Bronchial epithelial cell (primary cell): ENCODE results near the gene HINT2. TPM values are rescaled to one million over a fixed set of nuclear protein-coding genes. Genes with fewer than 3 reads are reported as not detected.

Source experiments
- DNase-seq: peaks from one replicate; pipeline ENCODE4 v3.0.0-alpha.2; 2010; ENCODE audit warnings: low read depth
- FAIRE-seq: peaks from 2 replicates; lab custom pipeline; 2011; peaks lifted over from hg19 to GRCh38; lab: Jason Lieb, UNC
- H3K27me3 ChIP-seq: 2 replicates; pipeline ENCODE4 v1.5.1; 2011; ENCODE audit warnings: low read length; ENCODE audit not compliant: control insufficient read depth, insufficient read depth
- H3K36me3 ChIP-seq: 2 replicates; pipeline ENCODE4 v1.5.1; 2011; ENCODE audit warnings: low read length; ENCODE audit not compliant: control insufficient read depth, insufficient read depth
- H3K4me3 ChIP-seq: 2 replicates; pipeline ENCODE4 v1.5.1; 2011; ENCODE audit warnings: mild to moderate bottlenecking, low read depth, low read length, control low read depth
- total RNA-seq: library from RNA; depleted of rRNA; stranded (reverse); fragments of >200 nt; gene quantifications from 2 replicates; pipeline ENCODE4 v1.2.1, GENCODE V29; 2014
- TF ChIP-seq, protein P1 (sequence below): IDR thresholded peaks from 2 replicates; pipeline ENCODE4 v1.5.1; 2011; ENCODE audit warnings: mild to moderate bottlenecking, moderate library complexity, low read length, control low read depth, inconsistent platforms; ENCODE audit not compliant: insufficient read depth, severe bottlenecking

Gene HINT2
- total RNA-seq, 1 donor from 2014 or later = 22.6 TPM

DNA sequence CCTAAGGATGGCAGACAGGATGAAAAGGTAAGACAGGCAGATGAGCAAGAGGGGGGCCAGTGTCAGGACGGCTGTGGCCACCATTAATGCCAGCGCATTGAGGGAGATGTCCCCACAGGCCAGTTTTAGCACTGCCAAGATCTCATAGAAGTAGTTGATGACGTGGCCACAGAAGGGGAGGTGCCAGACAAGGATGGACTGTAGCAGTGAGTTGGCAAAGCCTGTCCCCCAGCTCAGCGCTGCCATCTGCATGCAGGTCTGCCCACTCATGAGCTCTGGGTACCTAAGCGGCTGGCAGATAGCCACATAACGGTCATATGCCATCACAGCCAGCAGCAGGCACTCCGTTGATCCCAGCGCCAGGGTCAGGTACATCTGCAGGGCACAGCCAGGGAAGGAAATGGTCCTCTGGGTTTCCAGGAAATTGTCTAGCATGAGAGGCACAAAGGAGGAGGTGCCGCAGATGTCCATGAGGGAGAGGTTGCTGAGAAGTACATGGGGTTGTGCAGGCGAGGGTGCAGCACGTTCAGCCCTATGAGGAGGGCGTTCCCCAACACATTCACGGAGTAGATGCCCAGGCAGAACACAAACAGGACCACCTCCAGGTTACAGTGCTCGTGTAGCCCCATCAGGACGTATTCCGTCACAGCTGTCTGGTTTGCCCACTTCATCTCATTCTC lies 44.6 kb upstream of the HINT2 start:
- TF ChIP-seq, protein P1, sequence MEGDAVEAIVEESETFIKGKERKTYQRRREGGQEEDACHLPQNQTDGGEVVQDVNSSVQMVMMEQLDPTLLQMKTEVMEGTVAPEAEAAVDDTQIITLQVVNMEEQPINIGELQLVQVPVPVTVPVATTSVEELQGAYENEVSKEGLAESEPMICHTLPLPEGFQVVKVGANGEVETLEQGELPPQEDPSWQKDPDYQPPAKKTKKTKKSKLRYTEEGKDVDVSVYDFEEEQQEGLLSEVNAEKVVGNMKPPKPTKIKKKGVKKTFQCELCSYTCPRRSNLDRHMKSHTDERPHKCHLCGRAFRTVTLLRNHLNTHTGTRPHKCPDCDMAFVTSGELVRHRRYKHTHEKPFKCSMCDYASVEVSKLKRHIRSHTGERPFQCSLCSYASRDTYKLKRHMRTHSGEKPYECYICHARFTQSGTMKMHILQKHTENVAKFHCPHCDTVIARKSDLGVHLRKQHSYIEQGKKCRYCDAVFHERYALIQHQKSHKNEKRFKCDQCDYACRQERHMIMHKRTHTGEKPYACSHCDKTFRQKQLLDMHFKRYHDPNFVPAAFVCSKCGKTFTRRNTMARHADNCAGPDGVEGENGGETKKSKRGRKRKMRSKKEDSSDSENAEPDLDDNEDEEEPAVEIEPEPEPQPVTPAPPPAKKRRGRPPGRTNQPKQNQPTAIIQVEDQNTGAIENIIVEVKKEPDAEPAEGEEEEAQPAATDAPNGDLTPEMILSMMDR = no peak
- DNase-seq = peak; percentile 33
- Histone ChIP-seq H3K4me3 (no peak overlapping the region), H3K27me3 (peaks cover 14% of the 10 kb centered on the region), H3K36me3 (no peaks in the 10 kb centered on the region)
- peak; percentile 92 for FAIRE-seq

DNA sequence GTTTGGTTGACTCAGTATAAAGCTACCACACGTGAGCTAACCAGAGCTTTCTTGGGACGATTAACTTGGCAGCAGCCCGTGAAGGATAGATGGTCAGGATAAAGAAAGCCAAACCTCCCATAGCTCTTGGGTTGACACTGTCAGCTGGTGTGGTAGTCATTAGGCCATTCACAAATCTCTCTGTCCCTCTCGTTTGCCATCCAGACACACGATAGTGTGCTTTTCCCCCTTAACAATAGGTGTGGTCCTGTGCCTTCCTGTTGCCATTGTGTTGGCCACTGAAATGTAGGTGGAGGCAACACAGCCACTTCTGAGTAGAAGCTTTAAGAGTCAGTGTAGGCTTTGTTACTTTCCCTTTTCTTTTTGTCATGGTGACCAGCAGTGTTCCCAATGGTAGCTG lies 43.6 kb upstream of the HINT2 start:
- Histone ChIP-seq H3K27me3 (peaks cover 12% of the 10 kb centered on the region), H3K36me3 (no peaks in the 10 kb centered on the region), H3K4me3 (no peak overlapping the region)
- peak; percentile 73 for FAIRE-seq
- TF ChIP-seq, protein P1 = no peak
- DNase-seq = no peak

DNA sequence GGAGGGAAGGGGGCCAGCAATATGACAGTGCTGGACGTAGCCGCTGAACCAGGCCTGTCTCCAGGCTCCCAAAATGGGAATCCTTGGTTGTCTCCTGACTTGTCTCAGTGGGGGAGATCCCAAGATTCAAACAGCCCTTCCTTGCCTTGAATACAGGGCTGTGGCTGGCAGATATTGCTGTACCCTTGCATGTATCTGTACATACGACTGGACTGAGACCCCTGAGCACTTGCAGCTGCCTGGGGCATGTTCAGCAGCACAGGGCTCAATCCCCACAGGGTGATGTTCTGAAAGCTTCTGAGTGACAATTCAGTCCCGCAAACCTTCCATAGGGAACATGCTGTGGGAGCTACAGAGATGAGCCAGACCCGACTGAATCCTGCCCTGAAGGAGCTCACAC lies 42.0 kb upstream of the HINT2 start:
- peak; percentile 91 for FAIRE-seq
- H3K27me3 ChIP-seq = peaks cover 13% of the 10 kb centered on the region

DNA sequence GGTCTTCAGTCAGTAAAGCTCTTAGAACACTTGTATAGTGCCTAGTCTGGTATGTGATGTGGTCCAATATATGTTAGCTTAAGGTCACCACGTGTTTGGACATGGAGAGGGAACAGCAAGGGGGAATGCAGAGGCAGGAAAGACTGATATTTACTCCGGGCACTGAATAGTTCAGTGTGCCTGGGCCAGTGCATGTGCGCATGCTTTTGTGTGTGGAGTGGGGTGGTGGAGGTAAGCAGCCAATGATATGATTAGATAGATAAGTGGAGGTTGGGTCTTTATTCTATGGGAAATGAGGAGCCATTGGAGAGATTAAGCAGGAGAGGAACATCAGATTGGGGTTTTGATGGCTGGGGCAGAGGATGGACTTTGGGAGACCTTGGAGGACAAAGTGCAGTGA lies 41.4 kb upstream of the HINT2 start:
- Histone ChIP-seq H3K4me3 (no peak overlapping the region), H3K36me3 (no peaks in the 10 kb centered on the region), H3K27me3 (peaks cover 10% of the 10 kb centered on the region)
- FAIRE-seq (no peak), DNase-seq (no peak)
- TF ChIP-seq, protein P1 = no peak

More for the DNA sequence above, 42.0 kb upstream of the HINT2 start:
- Histone ChIP-seq H3K4me3 (no peak overlapping the region), H3K36me3 (no peaks in the 10 kb centered on the region)
- no peak for DNase-seq
- TF ChIP-seq, protein P1 = no peak

DNA sequence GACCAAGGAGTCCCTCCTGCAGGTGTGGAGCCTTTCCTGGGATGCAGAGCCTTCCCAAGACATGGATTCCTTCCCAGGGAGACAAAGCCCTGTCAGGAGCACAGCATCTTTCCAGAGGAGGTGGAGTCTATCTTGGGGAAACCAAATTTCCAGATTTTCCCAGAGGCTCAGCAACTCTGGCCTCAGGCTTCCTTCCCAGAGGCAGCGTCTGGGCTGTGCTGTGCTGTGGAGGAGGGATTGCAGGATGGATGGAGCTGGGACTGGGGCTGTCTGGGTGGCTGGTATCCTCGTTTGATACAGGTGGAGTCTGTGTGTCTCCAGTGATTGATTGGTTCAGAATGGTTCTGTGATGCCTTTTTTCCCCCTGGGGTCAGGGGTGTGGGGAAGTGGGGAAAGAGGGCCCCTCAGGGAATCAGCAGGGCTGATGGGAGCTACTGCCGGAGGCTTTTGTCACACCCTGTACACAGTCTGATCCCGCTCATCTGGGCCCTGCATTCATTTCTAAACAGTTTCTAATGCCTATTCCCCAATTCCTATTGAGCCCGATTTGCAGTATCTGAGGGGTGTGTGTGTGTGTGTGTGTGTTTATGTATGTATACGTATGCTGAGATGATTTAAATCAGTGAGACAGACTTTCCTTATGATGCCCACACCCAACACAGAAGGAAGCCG lies 39.4 kb upstream of the HINT2 start:
- TF ChIP-seq, protein P1 = no peak
- Histone ChIP-seq H3K36me3 (no peaks in the 10 kb centered on the region), H3K27me3 (peaks cover 9% of the 10 kb centered on the region), H3K4me3 (no peak overlapping the region)
- FAIRE-seq (no peak), DNase-seq (no peak)
